GM23248 (cell line): ENCODE results near the gene NBPF15.
"Not testable (repeated sequence)": the region's sequence is repeated elsewhere in the genome, so short reads cannot be mapped to it uniquely, and the experiment has no call there.

Experiments used
- EZH2 ChIP-seq: fragments of 200-600 bp; sonication (generic); IDR thresholded peaks from 2 replicates; pipeline ENCODE4 v1.6.1; 2018; ENCODE audit warnings: antibody characterized with exemption, mild to moderate bottlenecking; ENCODE audit not compliant: insufficient read depth, poor library complexity, severe bottlenecking
- EZH2phosphoT487 ChIP-seq: fragments of 200-600 bp; sonication (generic); IDR thresholded peaks from 2 replicates; pipeline ENCODE4 v1.6.1; 2018; ENCODE audit warnings: antibody characterized with exemption, moderate library complexity, mild to moderate bottlenecking, low read depth; ENCODE audit not compliant: insufficient read depth

DNA sequence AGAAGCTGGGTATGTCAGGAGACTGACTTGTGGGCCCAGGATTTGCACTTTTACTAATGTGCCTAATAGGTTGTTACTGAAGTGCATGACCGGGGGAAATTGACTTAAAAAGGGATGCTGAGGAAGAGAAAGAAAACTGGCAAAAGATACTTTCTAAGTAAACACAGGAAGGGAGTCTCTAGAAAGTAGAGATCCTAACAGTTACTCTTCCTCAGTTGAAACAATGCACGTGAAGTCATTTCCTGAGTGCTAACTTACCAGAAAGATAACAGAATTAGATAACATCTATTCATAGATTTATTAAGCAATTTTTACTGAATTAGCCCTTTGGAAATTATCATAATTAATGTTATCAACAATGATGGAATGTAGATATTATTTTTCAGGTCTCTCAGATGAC is 12.4 kb upstream of the NBPF15 start:
- not testable (repeated sequence) for TF ChIP-seq EZH2phosphoT487, EZH2
